ENCODE data around the gene GPR4.
"Not testable (repeated sequence)": the region's sequence is repeated elsewhere in the genome, so short reads cannot be mapped to it uniquely, and the experiment has no call there.

GRCh38 chr19:45628219-45628618 lies 26.2 kb upstream of the GPR4 start:
- not testable (repeated sequence) for TF ChIP-seq CTCF (IDR thresholded peaks at IDR 0.05); REST (IDR thresholded peaks at IDR 0.05; ENCODE audit: low read depth, low read length); USF2 (IDR thresholded peaks at IDR 0.05; ENCODE audit: borderline replicate concordance, low read depth, low read length); SMC3 (IDR thresholded peaks at IDR 0.05; ENCODE audit: low read depth, low read length); EP300 (IDR thresholded peaks at IDR 0.05; ENCODE audit: borderline replicate concordance in 1 of 2, low read depth in 1 of 2, low read length in 1 of 2); POLR2AphosphoS5 (IDR thresholded peaks at IDR 0.05; ENCODE audit: low read depth, low read length); FOXJ3 (CRISPR knock-in tag; IDR thresholded peaks at IDR 0.05); RAD21 (IDR thresholded peaks at IDR 0.05; ENCODE audit: low read length); MAX (IDR thresholded peaks at IDR 0.05; ENCODE audit: low read depth); IRF3 (IDR thresholded peaks at IDR 0.05; ENCODE audit: low read depth, low read length); ZBTB33 (IDR thresholded peaks at IDR 0.05; ENCODE audit: borderline replicate concordance, low read depth); FOXM1 (IDR thresholded peaks at IDR 0.05; ENCODE audit: low read depth); JUND (IDR thresholded peaks at IDR 0.05); EZH2phosphoT487 (IDR thresholded peaks at IDR 0.05; ENCODE audit: borderline replicate concordance, low read depth)
